GM12801 (cell line): Measurements from ENCODE around the gene UBAC2.

ENCODE experiments used
- TF ChIP-seq, protein P1 (sequence below): IDR thresholded peaks from one replicate; pipeline ENCODE4 v1.5.1; 2011; ENCODE audit warnings: control low read depth; ENCODE audit not compliant: insufficient read length; ENCODE audit errors: extremely low read depth

The UBAC2 gene

DNA sequence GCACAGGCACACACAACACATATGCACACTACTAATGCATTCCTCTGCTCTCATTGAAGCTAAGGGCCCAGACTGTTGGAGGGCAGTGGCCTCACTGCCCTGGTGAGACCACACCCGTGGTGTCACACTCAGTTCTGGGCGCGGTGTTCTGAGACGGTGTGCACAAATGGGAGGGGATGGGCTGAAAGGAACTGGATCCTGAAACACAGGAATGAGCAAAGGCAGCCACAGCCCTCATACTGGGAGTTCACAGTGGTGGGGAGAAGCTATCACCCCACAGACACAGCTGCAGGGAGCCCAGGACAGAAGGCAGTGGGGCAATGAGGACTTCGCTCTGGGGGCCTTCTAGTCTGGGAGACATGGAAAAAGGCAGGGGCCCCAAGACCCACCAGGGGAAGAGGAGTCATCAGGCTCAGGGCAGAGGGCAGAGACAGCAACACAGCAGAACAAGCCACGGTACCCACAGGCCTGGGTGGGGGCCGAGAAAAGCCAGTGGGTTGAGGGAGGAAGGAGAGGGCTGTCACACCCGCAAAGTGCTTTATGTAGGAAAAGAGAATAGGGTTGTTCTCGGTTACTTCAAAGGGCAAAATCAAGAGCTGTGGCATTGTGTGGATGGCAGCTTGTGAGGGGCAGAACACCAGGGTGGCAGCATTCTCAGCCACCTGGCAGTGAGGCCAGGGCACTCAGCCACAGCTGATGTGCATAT, 181.9 kb downstream of the UBAC2 start:
- TF ChIP-seq, protein P1, sequence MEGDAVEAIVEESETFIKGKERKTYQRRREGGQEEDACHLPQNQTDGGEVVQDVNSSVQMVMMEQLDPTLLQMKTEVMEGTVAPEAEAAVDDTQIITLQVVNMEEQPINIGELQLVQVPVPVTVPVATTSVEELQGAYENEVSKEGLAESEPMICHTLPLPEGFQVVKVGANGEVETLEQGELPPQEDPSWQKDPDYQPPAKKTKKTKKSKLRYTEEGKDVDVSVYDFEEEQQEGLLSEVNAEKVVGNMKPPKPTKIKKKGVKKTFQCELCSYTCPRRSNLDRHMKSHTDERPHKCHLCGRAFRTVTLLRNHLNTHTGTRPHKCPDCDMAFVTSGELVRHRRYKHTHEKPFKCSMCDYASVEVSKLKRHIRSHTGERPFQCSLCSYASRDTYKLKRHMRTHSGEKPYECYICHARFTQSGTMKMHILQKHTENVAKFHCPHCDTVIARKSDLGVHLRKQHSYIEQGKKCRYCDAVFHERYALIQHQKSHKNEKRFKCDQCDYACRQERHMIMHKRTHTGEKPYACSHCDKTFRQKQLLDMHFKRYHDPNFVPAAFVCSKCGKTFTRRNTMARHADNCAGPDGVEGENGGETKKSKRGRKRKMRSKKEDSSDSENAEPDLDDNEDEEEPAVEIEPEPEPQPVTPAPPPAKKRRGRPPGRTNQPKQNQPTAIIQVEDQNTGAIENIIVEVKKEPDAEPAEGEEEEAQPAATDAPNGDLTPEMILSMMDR: no peak

DNA sequence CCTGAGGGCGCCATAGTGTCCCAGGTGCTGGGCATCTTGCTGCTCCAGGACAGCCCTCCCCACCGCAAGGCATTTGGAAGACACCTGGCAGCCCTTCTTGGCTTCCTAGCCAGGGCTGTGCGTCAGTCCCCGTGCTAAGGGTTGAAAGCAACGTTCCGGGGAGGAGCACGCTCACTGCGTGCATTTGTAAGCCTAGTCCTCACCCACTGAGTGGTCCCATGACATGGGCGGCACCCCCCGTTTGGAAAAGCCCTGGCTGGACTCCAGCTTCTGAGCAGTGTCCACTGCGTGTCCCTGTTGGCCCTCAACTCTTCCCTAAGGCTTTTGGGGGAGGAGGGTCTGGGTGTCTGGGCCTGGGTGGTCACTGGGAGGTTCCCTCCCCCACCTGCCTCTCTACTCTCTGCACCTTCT, 182.9 kb downstream of the UBAC2 start:
- TF ChIP-seq, protein P1: no peak

- TF ChIP-seq, protein P1: no peak
Measured at GRCh38 chr13:99383946-99384345, 183.3 kb downstream of the UBAC2 start.

- TF ChIP-seq, protein P1: no peak
Measured at GRCh38 chr13:99384468-99384867, 183.8 kb downstream of the UBAC2 start.

DNA sequence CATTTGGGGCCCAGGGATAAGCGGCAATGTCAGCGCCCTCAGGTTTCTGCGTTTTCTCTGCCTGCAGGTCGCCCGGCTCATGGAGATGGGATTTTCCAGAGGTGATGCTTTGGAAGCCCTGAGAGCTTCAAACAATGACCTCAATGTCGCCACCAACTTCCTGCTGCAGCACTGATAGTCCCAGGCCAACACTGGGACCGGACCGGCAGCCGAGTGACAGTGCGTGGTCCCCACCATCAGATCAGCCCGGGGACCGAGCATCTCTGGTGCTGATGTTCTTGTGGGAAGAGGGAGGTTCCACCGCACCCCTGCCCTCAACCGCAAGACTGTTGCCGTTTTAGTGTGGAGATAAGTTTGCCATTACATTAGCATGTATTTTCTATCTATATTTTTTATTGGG, 184.5 kb downstream of the UBAC2 start:
- TF ChIP-seq, protein P1: no peak

DNA sequence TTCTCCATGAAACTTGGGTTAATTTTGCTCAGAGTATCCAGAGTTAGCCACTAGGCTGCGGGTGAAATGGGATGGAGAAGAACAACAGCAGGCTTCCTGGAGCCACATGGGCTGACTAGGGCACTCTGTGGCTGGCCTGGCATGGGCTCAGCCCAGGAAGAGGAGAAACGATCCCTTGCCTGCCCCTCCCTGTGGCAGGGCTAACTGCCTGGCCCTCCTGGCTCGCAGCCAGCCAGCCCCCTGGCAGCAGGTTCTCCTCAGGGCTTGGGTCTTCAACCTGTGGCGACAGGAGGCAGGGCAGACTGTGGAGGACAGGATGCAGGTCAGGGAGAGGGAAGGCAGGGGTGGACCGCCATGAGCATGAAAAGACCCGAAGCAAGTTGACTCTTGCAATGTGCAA, 185.3 kb downstream of the UBAC2 start:
- TF ChIP-seq, protein P1: no peak

- TF ChIP-seq, protein P1: no peak
Measured at GRCh38 chr13:99386495-99386894, 185.8 kb downstream of the UBAC2 start.
